ENCODE data around the gene ARRDC4.

- TF ChIP-seq POLR2A (IDR thresholded peaks at IDR 0.05; ENCODE audit: low read depth, low read length) (no peak), JUN (IDR thresholded peaks at IDR 0.05; ENCODE audit: borderline replicate concordance, insufficient read depth, insufficient read length, low read depth) (no peak), CTCF (IDR thresholded peaks at IDR 0.05; ENCODE audit: extremely low read depth in 1 of 2, insufficient read depth in 1 of 2, low read depth in 1 of 2, low read length in 2 of 2) (no peak), EZH2 (IDR thresholded peaks at IDR 0.05; ENCODE audit: borderline replicate concordance, low read depth, low read length, severe bottlenecking) (no peak), POLR2AphosphoS5 (IDR thresholded peaks at IDR 0.05; ENCODE audit: insufficient read depth, low read depth, low read length) (no peak), MAX (IDR thresholded peaks at IDR 0.05; ENCODE audit: insufficient read depth, insufficient read length) (no peak)
These were observed 7.4 kb downstream of the ARRDC4 start for GRCh38 chr15:97967881-97968280.
